GM19239 (cell line): ENCODE data around the gene CYP8B1.
A peak's percentile ranks its signal among the peaks of the same experiment; 100 is the strongest.

ENCODE experiments used
- DNase-seq: peaks from one replicate; pipeline ENCODE4 v3.0.0; 2011; ENCODE audit warnings: low spot score; ENCODE audit not compliant: insufficient read length
- FAIRE-seq: peaks from 2 replicates; lab custom pipeline; 2011; peaks lifted over from hg19 to GRCh38; lab: Jason Lieb, UNC

CYP8B1 gene

DNA sequence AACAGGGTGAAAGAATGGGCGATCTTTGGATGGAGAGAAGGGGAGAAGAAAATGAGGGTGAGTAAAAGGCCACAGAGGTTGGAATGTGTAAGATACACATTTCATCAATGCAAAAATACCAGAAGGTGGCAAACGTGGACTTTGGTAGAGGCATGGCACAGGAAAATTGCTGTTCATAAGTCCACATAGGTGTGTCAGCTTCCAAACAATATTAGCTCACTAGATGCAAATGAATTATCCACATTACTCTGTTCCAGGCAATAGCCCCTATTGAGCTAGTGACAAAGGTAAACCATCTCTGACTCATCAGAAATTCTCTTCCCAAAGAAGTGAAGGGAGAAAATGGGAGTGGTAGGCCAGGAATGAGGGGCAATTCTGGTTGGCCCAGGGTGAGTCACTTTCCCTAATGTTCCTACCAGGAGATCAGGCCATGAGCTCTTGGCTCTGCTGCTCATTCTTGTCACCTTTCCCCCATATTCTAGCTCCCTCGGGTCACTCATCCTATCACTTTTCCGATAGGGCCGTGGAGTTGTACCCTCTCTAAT is 46.5 kb downstream of the CYP8B1 start:
- DNase-seq (no peak), FAIRE-seq (no peak)

- DNase-seq (no peak), FAIRE-seq (no peak)
These were observed 48.0 kb downstream of the CYP8B1 start for GRCh38 chr3:42827654-42828053.

GRCh38 chr3:42827023-42827422 is 48.7 kb downstream of the CYP8B1 start:
- no peak for DNase-seq
- FAIRE-seq, result no peak

DNA sequence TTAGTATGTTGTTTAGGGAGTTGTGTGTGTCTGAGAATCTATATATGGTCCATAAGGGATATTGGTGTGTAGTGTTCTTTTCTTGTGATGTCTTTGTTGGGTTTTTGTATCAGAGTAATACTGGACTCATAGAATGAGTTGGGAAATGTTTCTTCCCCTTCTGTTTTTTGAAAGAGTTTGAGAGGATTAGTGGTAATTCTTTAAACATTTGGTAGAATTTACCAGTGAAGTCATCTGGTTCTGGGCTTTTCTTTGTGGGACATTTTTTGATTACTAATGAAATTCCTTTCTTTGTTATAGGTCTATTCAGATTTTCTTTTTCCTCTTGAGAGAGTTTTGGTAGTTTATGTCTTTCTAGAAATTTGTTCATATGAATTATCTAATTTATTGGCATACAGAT is 49.5 kb downstream of the CYP8B1 start:
- FAIRE-seq, result no peak
- DNase-seq, result no peak

DNA sequence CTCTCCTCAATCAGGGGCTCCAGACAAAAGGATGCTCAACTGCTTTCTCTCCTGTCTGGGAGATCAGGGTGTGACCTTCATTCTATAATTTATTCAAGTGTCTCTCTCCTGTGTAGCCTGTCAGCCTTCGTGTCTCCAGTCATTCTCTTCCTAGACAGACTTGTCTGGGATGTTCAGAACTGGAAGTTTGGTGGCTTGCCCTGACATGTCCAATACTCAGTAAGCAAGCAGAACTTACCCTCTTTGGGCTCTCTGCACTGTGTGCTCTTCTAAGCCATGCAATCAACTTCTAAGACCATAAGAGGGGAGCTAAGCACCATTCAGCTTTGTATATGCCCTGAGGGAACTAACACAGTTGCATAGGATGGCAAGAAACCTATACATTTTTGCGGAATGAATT is 52.3 kb downstream of the CYP8B1 start:
- peak; percentile 60 for FAIRE-seq
- no peak for DNase-seq

- DNase-seq (no peak), FAIRE-seq (no peak)
These were observed 52.9 kb downstream of the CYP8B1 start for GRCh38 chr3:42822828-42823227.
